Nephron (organoid): ENCODE data around the gene TSPYL1.
A peak's percentile ranks its signal among the peaks of the same experiment; 100 is the strongest.

Experiments
- H3K27ac Mint-ChIP-seq, 3 experiments: 2 replicates each; pipeline ENCODE4 v1.8.0; 2020; ENCODE audit warnings: mixed read lengths in 3 of 3, mild to moderate bottlenecking in 2 of 3, moderate library complexity in 1 of 3
- H3K27me3 Mint-ChIP-seq: 2 replicates; pipeline ENCODE4 v1.8.0; 2021; ENCODE audit warnings: low read depth, mild to moderate bottlenecking, moderate library complexity, mixed read lengths
- H3K36me3 Mint-ChIP-seq: 2 replicates; pipeline ENCODE4 v1.8.0; 2020; ENCODE audit warnings: low read depth, mixed read lengths
- H3K4me1 Mint-ChIP-seq: 2 replicates; pipeline ENCODE4 v1.8.0; 2020; ENCODE audit warnings: mixed read lengths
- H3K4me3 Mint-ChIP-seq, 3 experiments: 2 replicates each; pipeline ENCODE4 v1.8.0; 2020; ENCODE audit warnings: mild to moderate bottlenecking in 3 of 3, mixed read lengths in 3 of 3, moderate library complexity in 2 of 3
- H3K9me3 Mint-ChIP-seq: 2 replicates; pipeline ENCODE4 v1.8.0; 2020; ENCODE audit warnings: mixed read lengths
- CTCF ChIP-seq, 3 experiments: fragments of 200-600 bp; sonication (generic); IDR thresholded peaks; one replicate each; pipeline ENCODE4 v1.5.0; 2021; ENCODE audit warnings: antibody characterized with exemption in 3 of 3; ENCODE audit not compliant: unreplicated experiment in 3 of 3

Gene TSPYL1

GRCh38 chr6:116253505-116254296 lies 26.0 kb downstream of the TSPYL1 start, which contains the start of gene TSPYL4:
Gene TSPYL4 (minus strand): TSS chr6:116254075. CDS start chr6:116254008, 67 bp downstream.
- H3K4me3 Mint-ChIP-seq: no peak within 1 kb of the TSS
- no peak for TF ChIP-seq CTCF (IDR thresholded peaks at IDR 0.05; ENCODE audit: unreplicated experiment in 3 of 3)
- H3K4me1 Mint-ChIP-seq: peaks cover 1% of the 10 kb centered on the region
- no peaks in the 10 kb centered on the region for H3K9me3 Mint-ChIP-seq
- no peaks in the 10 kb centered on the region for H3K27me3 Mint-ChIP-seq
- peaks cover 20% of the 10 kb centered on the region for H3K36me3 Mint-ChIP-seq
- H3K27ac Mint-ChIP-seq: no peak within 1 kb of the TSS

- H3K9me3 Mint-ChIP-seq: no peaks in the 10 kb centered on the region
- no peaks in the 10 kb centered on the region for H3K27me3 Mint-ChIP-seq
- no peak for TF ChIP-seq CTCF (IDR thresholded peaks at IDR 0.05; ENCODE audit: unreplicated experiment in 3 of 3)
- H3K4me3 Mint-ChIP-seq: no peak overlapping the region
- H3K27ac Mint-ChIP-seq: no peak overlapping the region
- peaks cover 7% of the 10 kb centered on the region for H3K4me1 Mint-ChIP-seq
- peaks cover 24% of the 10 kb centered on the region for H3K36me3 Mint-ChIP-seq
These were observed 26.6 kb downstream of the TSPYL1 start for GRCh38 chr6:116253188-116253504.

- H3K4me1 Mint-ChIP-seq: peaks cover 8% of the 10 kb centered on the region
- no peaks in the 10 kb centered on the region for H3K9me3 Mint-ChIP-seq
- peak overlapping the region in 2 of 3 experiments; percentile 60 to 84 for H3K27ac Mint-ChIP-seq
- no peak overlapping the region for H3K4me3 Mint-ChIP-seq
- H3K27me3 Mint-ChIP-seq: no peaks in the 10 kb centered on the region
- no peak for TF ChIP-seq CTCF (IDR thresholded peaks at IDR 0.05; ENCODE audit: unreplicated experiment in 3 of 3)
- peaks cover 26% of the 10 kb centered on the region for H3K36me3 Mint-ChIP-seq
These were observed 28.0 kb downstream of the TSPYL1 start for GRCh38 chr6:116251568-116252384.

GRCh38 chr6:116248577-116248976 lies 31.2 kb downstream of the TSPYL1 start:
- TF ChIP-seq CTCF (IDR thresholded peaks at IDR 0.05; ENCODE audit: unreplicated experiment in 3 of 3): no peak
- Mint-ChIP-seq H3K4me1 (peaks cover 8% of the 10 kb centered on the region), H3K4me3 (peak overlapping the region; percentile 12 to 52 (median 43)), H3K36me3 (peaks cover 26% of the 10 kb centered on the region), H3K9me3 (no peaks in the 10 kb centered on the region), H3K27ac (no peak overlapping the region), H3K27me3 (no peaks in the 10 kb centered on the region)

- Mint-ChIP-seq H3K4me1 (peaks cover 8% of the 10 kb centered on the region), H3K9me3 (no peaks in the 10 kb centered on the region), H3K27me3 (no peaks in the 10 kb centered on the region), H3K36me3 (peaks cover 25% of the 10 kb centered on the region), H3K4me3 (no peak overlapping the region), H3K27ac (no peak overlapping the region)
- no peak for TF ChIP-seq CTCF (IDR thresholded peaks at IDR 0.05; ENCODE audit: unreplicated experiment in 3 of 3)
These were observed 32.4 kb downstream of the TSPYL1 start for GRCh38 chr6:116247285-116247684.
